C4-2B (cell line): ENCODE measurements around the gene ZNF549.
A peak's percentile ranks its signal among the peaks of the same experiment; 100 is the strongest.
"Not testable (repeated sequence)": the region's sequence is repeated elsewhere in the genome, so short reads cannot be mapped to it uniquely, and the experiment has no call there.

Source experiments
- H3K27ac ChIP-seq: fragments of 450-650 bp; 2 replicates; pipeline ENCODE4 v1.5.1; 2017
- ZFX ChIP-seq: fragments of 450-650 bp; IDR thresholded peaks from 2 replicates; pipeline ENCODE4 v1.6.1; 2017
- TF ChIP-seq, protein P1 (sequence below): fragments of 450-650 bp; conservative IDR thresholded peaks from 2 replicates; pipeline ENCODE4 v1.5.1; 2017; ENCODE audit warnings: mild to moderate bottlenecking

The ZNF549 gene

DNA sequence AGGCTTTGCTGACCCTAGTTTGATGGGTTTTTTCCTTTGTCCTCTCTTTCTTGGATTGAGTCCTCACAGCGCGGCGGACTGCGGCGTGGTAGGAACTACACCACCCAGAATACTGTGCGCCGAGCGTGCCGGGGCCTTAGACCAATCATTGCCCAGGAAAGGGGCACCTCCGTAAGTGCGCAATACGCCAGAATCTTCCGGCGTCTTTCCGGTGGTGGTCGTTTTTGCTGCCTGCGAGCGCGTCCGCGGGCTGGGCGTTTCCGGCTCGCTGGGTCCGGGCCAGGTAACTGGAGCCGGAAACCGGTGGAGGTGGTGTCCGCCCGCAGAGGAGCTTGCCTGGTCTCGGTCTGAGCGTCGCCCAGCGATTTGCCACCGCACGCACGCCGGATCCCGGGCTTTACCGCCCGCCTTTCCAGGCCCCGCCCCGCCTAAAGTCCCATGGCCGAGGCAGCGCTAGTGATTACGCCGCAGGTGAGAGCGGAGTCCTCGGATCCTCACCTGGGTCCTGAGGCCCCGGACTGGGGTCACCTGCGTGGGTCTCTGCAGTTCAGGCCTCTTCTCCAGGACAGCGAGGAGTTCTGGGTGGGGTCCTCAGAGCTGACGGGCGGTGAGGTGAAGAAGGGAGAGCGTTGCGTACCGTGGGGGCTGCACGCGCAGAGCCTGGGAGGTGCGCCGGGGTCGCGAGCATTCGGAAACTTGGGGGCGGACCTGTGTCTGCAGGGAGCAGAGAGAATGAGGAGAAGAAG is at the start of gene ZNF549:
TSS of gene ZNF549 (plus strand) at position 221 of the 746 bp plus-strand sequence. CDS start at position 439, 218 bp downstream.
- TF ChIP-seq ZFX, result no peak
- TF ChIP-seq, protein P1, sequence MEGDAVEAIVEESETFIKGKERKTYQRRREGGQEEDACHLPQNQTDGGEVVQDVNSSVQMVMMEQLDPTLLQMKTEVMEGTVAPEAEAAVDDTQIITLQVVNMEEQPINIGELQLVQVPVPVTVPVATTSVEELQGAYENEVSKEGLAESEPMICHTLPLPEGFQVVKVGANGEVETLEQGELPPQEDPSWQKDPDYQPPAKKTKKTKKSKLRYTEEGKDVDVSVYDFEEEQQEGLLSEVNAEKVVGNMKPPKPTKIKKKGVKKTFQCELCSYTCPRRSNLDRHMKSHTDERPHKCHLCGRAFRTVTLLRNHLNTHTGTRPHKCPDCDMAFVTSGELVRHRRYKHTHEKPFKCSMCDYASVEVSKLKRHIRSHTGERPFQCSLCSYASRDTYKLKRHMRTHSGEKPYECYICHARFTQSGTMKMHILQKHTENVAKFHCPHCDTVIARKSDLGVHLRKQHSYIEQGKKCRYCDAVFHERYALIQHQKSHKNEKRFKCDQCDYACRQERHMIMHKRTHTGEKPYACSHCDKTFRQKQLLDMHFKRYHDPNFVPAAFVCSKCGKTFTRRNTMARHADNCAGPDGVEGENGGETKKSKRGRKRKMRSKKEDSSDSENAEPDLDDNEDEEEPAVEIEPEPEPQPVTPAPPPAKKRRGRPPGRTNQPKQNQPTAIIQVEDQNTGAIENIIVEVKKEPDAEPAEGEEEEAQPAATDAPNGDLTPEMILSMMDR, result no peak
- peak within 1 kb of the TSS; percentile 83 for H3K27ac ChIP-seq

DNA sequence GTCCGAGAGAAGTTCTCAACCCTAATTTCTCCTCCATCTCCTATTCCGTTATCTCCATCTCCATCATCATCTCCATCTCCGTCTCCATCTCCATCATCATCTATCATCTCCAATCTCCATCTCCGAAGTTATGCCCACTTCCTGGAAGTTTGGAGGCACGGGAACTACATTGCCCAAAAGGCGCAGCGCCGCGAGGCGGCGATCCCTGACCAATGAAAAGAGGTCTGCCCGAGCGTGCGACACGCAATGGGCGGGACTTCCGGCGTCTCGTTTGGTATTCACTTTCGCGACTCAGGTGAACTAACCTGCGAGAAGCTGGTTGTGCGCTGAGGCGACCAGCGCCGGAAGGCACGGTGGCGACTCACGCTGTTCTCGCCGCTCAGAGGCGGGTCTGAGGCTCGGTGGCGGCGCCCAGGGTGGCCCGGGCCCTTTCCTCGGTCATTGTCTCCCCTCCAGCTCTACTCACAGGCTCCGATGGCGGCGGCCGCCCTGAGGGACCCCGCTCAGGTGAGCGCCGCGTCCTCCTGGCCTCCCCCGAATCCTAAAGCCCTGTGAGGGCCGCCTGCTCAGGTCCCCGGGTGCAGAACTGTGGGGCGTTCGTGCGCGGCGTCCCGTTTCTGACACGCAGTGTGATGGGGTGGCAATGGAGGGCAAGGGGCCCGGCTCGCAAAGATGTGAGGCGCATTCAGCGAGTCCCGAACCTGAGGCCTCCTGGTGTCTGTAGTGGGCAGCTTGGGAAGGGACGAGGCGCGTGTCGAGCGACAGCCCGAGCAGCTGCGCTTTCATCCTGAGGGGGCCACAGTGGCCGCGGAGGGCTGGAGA is 39.5 kb upstream of the ZNF549 start, which contains the start of gene ZNF419:
TSS of gene ZNF419 (plus strand) at position 274 of the 822 bp plus-strand sequence. CDS start at position 475, 201 bp downstream.
- peak within 1 kb of the TSS; percentile 76 for H3K27ac ChIP-seq
- TF ChIP-seq ZFX, result peak; percentile 18; the same call in 1 of the 2 replicates

DNA sequence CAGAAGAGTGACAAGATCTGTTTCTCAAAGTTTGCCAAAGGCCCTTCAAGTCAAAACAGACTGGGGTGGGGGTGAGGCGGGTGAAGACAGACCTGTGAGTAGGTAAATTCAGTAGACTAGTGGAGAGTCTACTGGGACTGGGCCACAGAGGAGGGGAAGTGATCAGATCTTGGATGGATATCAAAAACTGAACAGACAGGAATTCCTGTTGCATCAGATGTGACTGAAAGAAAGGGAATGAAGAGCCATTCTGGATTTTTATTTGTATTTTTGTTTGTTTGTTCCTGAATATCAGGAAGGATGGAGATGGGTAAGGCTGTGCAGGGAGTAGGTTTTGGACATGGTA is 38.9 kb upstream of the ZNF549 start:
- not testable (repeated sequence) for H3K27ac ChIP-seq

DNA sequence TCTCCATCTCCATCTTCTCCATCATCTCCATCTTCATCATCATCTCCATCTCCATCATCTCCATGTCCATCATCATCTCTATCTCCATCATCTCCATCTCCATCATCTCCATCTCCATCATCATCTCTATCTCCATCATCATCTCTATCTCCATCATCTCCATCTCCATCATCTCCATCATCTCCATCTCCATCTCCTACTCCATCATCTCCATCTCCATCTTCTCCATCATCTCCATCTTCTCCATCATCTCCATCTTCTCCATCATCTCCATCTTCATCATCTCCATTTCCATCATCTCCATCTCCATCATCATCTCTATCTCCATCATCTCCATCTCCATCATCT is 27.9 kb upstream of the ZNF549 start:
- H3K27ac ChIP-seq, result not testable (repeated sequence)

DNA sequence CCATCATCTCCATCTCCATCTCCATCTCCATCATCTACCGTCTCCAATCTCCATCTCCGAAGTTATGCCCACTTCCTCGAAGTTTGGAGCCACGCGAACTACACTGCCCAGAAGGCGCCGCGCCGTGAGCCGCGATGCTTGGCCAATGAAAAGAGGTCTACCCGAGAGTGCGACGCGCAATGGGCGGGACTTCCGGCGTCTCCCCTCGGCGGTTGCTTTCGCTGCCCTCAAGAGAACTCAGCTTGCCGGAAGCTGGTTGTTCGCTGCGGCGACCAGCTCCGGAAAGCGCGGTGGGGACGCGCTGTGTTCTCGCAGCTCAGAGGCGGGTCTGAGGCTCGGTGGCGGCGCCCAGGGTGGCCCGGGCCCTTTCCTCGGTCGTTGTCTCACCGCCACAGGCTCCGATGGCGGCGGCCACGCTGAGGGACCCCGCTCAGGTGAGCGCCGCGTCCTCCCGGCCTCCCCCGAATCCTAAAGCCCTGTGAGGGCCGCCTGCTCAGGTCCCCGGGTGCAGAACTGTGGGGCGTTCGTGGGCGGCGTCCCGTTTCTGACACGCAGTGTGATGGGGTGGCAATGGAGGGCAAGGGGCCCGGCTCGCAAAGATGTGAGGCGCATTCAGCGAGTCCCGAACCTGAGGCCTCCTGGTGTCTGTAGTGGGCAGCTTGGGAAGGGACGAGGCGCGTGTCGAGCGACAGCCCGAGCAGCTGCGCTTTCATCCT is 27.3 kb upstream of the ZNF549 start, which contains the start of gene ZNF773:
TSS of gene ZNF773 (plus strand) at position 259 of the 716 bp plus-strand sequence. CDS start at position 402, 143 bp downstream.
- TF ChIP-seq ZFX, result peak; percentile 39; the same call in 1 of the 2 replicates
- H3K27ac ChIP-seq, result peak within 1 kb of the TSS; percentile 79

DNA sequence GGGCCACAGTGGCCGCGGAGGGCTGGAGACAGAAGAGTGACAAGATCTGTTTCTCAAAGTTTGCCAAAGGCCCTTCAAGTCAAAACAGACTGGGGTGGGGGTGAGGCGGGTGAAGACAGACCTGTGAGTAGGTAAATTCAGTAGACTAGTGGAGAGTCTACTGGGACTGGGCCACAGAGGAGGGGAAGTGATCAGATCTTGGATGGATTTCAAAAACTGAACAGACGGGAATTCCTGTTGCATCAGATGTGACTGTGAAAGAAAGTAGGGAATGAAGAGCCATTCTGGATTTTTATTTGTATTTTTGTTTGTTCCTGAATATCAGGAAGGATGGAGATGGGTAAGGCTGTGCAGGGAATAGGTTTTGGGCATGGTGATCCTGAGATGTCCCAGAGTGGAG is 26.8 kb upstream of the ZNF549 start:
- peak overlapping the region; percentile 79; the same call in 1 of the 2 replicates for H3K27ac ChIP-seq

DNA sequence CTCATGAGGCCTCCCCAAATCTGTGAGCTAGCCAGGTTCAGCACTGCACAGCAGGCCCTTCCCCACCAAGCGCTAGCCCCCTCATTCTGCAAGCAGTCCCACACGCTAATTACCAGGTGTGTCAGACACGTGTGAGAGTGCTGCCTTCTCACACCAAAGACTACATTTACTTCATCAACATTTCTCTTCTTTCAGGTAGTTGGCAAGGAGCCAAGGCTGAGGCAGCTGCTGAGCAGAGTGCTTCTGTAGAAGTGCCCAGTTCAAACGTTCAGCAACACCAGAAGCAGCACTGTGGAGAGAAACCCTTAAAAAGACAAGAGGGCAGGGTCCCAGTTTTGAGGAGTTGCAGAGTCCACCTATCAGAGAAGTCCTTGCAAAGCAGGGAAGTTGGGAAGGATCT is 21.0 kb upstream of the ZNF549 start:
- no peak for TF ChIP-seq ZFX
- TF ChIP-seq, protein P1, result no peak
- no peak overlapping the region for H3K27ac ChIP-seq

DNA sequence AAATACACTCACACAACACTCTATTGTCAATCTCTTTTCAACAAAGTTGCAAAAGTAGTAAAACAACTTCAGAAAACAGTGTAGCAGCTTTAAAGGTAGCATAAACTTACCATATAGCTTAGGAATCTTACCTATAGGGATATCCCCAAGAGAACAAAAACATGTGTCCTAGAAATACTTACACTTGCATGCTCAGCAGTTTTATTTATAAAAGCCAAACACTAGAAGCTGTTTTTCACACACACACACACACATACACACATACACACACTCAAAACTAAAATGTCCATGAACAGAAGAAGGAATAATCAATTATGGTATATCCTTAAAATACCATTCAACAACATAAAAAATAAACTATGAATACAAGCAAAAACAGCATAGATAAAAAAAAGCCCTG is 15.7 kb upstream of the ZNF549 start:
- TF ChIP-seq, protein P1, result no peak
- TF ChIP-seq ZFX, result no peak
- H3K27ac ChIP-seq, result no peak overlapping the region

DNA sequence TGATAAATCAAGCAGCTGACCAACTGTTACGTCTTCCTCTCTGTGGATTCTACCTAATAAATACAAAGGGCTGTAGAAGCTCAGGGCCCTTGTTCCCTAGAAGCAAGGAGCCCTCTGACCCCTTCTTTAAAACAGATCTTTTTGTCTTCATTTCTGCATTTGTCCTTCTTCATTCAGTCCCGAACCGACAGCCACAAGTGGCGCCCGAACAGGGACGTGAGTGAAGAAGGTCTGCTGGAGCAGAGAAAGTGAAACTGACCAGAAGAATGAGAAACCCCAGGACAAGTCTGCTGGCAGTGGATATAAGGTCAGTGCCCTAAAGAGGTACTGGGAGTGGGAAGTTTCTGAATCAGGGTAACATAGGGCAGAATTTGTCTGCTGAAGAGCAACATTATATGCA is 14.3 kb upstream of the ZNF549 start:
- TF ChIP-seq ZFX, result no peak
- TF ChIP-seq, protein P1, result no peak
- H3K27ac ChIP-seq, result no peak overlapping the region

DNA sequence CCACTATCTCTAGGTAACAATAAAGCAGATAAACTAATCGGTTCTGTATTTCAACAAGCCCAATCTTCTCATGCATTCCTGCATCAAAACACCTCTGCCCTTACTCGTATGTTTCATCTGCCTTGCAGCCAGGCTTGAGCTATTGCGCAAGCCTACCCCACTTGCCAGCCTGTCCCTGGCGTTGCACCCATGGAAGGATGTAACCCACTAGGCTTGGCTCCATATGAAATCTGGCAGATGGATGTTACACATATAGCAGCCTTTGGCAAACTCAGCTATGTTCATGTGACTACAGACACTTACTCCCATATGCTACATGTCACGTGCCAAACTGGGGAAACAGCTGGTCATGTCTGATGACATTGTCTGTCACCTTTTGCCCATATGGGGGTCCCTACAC is 11.9 kb upstream of the ZNF549 start:
- H3K27ac ChIP-seq, result no peak overlapping the region
- no peak for TF ChIP-seq ZFX
- TF ChIP-seq, protein P1, result no peak

DNA sequence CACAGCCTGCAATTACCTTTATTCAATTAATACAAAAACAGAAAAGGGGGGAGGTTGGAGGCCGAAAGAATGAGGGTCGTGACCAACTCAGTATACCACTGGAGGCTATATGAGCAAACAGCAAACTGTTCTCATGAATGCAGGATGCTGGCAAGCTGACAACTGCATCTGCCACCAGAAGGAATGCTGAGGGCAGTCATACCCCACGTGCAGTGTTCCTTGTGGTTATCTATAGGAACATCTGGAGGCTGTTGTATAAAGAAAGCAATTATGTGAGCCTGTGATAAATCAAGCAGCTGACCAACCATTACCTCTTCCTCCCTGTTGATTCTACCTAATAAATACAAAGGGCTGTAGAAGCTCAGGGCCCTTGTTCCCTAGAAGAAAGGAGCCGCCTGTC is 9.1 kb upstream of the ZNF549 start:
- H3K27ac ChIP-seq, result not testable (repeated sequence)
